ENCODE measurements around the gene RASSF3. TPM values are rescaled to one million over a fixed set of nuclear protein-coding genes. Genes with fewer than 3 reads are reported as not detected.
A peak's percentile ranks its signal among the peaks of the same experiment; 100 is the strongest.

Gene RASSF3
- total and polyA plus RNA-seq, 11 donors, result 32.8 to 116 (median 90.6) TPM

GRCh38 chr12:64600164-64600561 is 10.1 kb upstream of the RASSF3 start:
- TF ChIP-seq POLR2A (IDR thresholded peaks at IDR 0.05), result no peak
- TF ChIP-seq, protein P1, sequence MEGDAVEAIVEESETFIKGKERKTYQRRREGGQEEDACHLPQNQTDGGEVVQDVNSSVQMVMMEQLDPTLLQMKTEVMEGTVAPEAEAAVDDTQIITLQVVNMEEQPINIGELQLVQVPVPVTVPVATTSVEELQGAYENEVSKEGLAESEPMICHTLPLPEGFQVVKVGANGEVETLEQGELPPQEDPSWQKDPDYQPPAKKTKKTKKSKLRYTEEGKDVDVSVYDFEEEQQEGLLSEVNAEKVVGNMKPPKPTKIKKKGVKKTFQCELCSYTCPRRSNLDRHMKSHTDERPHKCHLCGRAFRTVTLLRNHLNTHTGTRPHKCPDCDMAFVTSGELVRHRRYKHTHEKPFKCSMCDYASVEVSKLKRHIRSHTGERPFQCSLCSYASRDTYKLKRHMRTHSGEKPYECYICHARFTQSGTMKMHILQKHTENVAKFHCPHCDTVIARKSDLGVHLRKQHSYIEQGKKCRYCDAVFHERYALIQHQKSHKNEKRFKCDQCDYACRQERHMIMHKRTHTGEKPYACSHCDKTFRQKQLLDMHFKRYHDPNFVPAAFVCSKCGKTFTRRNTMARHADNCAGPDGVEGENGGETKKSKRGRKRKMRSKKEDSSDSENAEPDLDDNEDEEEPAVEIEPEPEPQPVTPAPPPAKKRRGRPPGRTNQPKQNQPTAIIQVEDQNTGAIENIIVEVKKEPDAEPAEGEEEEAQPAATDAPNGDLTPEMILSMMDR (IDR thresholded peaks at IDR 0.05), result no peak
- ATAC-seq (no peak), DNase-seq (no peak)
- Histone ChIP-seq H3K4me1 (peaks cover 0 to 37% (median 0%) of the 10 kb centered on the region in 12 donors), H3K4me3 (no peak overlapping the region), H3K27me3 (no peaks in the 10 kb centered on the region), H3K27ac (no peak overlapping the region), H3K9me3 (no peaks in the 10 kb centered on the region), H3K36me3 (no peaks in the 10 kb centered on the region)
- intact Hi-C loops (cut with DNase I), result loop anchor here in 1 of 10 donors (10.0 kb wide), 1 partner anchor 45 kb away; no protein-coding TSS in a partner anchor
- WGBS, 4 donors, result 86 to 92% (median 87%) methylated on average over 2 of the region's 2 CpGs

- Histone ChIP-seq H3K36me3 (no peaks in the 10 kb centered on the region), H3K4me3 (no peak overlapping the region), H3K9me3 (no peaks in the 10 kb centered on the region), H3K27ac (no peak overlapping the region), H3K4me1 (peaks cover 0 to 13% (median 0%) of the 10 kb centered on the region in 12 donors), H3K27me3 (no peaks in the 10 kb centered on the region)
- ATAC-seq (no peak), DNase-seq (no peak)
- intact Hi-C loops (cut with DNase I), result loop anchor here in 1 of 10 donors (10.0 kb wide), 1 partner anchor 49 kb away; no protein-coding TSS in a partner anchor
- WGBS, 4 donors, result 60 to 67% (median 66%) methylated on average over 4 of the region's 4 CpGs
- TF ChIP-seq, protein P1 (IDR thresholded peaks at IDR 0.05), result no peak
- no peak for TF ChIP-seq POLR2A (IDR thresholded peaks at IDR 0.05)
Measured at GRCh38 chr12:64603183-64603841, 7.0 kb upstream of the RASSF3 start.

GRCh38 chr12:64608901-64609535 is 1.3 kb upstream of the RASSF3 start:
- Histone ChIP-seq H3K36me3 (peaks cover 0 to 2% (median 0%) of the 10 kb centered on the region in 9 donors), H3K9me3 (no peaks in the 10 kb centered on the region), H3K4me1 (peaks cover 0 to 31% (median 18%) of the 10 kb centered on the region in 12 donors), H3K27ac (peak overlapping the region; percentile 90 to 99 (median 97)), H3K27me3 (no peaks in the 10 kb centered on the region), H3K4me3 (peak overlapping the region; percentile 67 to 99 (median 96))
- TF ChIP-seq, protein P1 (IDR thresholded peaks at IDR 0.05), result peak in 3 of 12 donors; percentile 18 to 25 (median 21)
- no peak for TF ChIP-seq POLR2A (IDR thresholded peaks at IDR 0.05)
- 5 to 6% (median 5%) methylated on average over 16 of the region's 16 CpGs for WGBS, 4 donors
- intact Hi-C loops (cut with DNase I), result loop anchor here in 5 of 10 donors (2.0 to 10.0 kb wide), 6 partner anchors 37 to 83 kb away; no protein-coding TSS in a partner anchor
- no peak for DNase-seq
- ATAC-seq, result peak in 3 of 4 donors; percentile 6 to 32 (median 14)

DNA sequence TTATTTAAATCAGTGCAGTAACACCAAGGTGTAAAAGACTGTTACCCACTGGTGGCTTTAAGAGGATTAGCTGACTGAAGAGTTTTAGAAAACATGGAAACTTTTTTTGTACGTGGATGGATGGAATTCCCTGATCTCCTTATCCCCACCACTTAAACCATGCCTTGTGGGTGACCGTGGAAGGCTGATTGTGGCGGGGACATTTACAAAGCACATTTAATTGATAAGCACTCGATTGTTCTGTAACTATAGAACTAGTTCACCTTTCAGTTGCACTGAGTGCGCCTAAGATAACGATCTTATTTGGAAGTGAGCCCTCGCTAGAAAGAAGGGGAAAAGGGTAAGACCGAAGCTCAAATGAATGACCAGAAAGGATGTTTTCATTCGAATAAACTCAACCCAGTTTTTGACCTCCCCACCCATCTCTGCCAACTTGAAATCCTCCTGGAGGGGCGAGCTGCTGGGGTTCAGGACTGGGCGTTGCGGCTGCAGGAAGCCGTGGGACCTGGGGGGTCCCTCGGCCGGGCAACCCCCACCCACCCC is 688 bp upstream of the RASSF3 start:
- H3K9me3 ChIP-seq, result no peaks in the 10 kb centered on the region
- peaks cover 0 to 8% (median 0%) of the 10 kb centered on the region in 9 donors for H3K36me3 ChIP-seq
- peak overlapping the region; percentile 67 to 99 (median 96) for H3K4me3 ChIP-seq
- peaks cover 0 to 31% (median 18%) of the 10 kb centered on the region in 12 donors for H3K4me1 ChIP-seq
- H3K27me3 ChIP-seq, result no peaks in the 10 kb centered on the region
- 0 to 2% (median 1%) methylated on average over 15 of the region's 15 CpGs for WGBS, 4 donors
- ATAC-seq (no peak), DNase-seq (no peak)
- H3K27ac ChIP-seq, result peak overlapping the region; percentile 90 to 99 (median 97)
- TF ChIP-seq, protein P1 (IDR thresholded peaks at IDR 0.05), result no peak
- TF ChIP-seq POLR2A (IDR thresholded peaks at IDR 0.05), result no peak
- intact Hi-C loops (cut with DNase I), result loop anchor here (1.0 to 10.0 kb wide), 16 partner anchors 32 to 155 kb away; partner anchors contain the start of gene TBK1 (in 1 of the 10)

All from heart left ventricle (tissue), 16 donors.